ENCODE results near the gene MSI1.

DNA sequence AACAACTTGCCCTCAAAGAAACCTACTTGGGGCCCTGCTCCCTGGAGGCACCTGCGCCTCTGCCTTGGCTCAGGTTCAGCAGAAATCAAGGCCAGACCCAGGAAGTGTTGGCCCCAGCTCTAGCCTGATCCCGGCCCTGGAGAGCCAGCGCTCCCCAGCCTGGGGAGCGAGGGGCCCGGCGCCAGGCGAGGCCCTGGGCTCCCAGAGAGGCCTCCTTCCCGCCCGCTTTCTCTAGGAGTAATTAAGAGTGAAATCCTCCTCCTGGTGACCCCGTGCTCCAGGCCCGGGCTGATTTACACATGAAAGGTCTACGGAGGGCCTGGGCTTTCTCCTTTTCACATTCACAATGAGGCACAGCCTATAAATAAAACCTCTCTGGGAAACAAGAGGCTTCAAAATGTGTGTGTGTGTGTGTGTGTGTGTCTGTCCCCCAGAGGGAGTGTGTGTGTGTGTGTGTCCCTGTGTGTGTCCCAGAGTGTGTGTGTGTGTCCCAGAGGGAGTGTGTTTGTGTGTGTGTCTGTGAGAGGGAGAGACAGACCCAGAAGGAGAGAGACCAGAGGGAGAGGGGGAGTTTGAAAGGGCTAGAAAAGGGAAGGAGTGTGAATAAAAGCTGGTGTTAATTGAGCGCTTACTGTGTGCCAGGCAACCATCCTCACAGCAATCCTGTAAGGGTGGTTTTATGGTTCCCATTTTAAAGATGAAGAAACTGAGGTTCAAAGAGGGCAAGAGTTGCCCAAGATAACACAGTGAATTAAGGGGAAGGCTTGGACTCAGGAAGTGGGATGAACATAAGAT is 45.1 kb upstream of the MSI1 start:
- TF ChIP-seq, protein P1, sequence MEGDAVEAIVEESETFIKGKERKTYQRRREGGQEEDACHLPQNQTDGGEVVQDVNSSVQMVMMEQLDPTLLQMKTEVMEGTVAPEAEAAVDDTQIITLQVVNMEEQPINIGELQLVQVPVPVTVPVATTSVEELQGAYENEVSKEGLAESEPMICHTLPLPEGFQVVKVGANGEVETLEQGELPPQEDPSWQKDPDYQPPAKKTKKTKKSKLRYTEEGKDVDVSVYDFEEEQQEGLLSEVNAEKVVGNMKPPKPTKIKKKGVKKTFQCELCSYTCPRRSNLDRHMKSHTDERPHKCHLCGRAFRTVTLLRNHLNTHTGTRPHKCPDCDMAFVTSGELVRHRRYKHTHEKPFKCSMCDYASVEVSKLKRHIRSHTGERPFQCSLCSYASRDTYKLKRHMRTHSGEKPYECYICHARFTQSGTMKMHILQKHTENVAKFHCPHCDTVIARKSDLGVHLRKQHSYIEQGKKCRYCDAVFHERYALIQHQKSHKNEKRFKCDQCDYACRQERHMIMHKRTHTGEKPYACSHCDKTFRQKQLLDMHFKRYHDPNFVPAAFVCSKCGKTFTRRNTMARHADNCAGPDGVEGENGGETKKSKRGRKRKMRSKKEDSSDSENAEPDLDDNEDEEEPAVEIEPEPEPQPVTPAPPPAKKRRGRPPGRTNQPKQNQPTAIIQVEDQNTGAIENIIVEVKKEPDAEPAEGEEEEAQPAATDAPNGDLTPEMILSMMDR (IDR thresholded peaks at IDR 0.05; ENCODE audit: low read depth, low read length): no peak
- no peak for TF ChIP-seq EZH2phosphoT487 (IDR thresholded peaks at IDR 0.05; ENCODE audit: low read depth)
